ENCODE data around the gene MAST1. TPM values are rescaled to one million over a fixed set of nuclear protein-coding genes. Genes with fewer than 3 reads are reported as not detected.

The MAST1 gene
- total RNA-seq, 4 donors from 2014 or later = not detected

DNA sequence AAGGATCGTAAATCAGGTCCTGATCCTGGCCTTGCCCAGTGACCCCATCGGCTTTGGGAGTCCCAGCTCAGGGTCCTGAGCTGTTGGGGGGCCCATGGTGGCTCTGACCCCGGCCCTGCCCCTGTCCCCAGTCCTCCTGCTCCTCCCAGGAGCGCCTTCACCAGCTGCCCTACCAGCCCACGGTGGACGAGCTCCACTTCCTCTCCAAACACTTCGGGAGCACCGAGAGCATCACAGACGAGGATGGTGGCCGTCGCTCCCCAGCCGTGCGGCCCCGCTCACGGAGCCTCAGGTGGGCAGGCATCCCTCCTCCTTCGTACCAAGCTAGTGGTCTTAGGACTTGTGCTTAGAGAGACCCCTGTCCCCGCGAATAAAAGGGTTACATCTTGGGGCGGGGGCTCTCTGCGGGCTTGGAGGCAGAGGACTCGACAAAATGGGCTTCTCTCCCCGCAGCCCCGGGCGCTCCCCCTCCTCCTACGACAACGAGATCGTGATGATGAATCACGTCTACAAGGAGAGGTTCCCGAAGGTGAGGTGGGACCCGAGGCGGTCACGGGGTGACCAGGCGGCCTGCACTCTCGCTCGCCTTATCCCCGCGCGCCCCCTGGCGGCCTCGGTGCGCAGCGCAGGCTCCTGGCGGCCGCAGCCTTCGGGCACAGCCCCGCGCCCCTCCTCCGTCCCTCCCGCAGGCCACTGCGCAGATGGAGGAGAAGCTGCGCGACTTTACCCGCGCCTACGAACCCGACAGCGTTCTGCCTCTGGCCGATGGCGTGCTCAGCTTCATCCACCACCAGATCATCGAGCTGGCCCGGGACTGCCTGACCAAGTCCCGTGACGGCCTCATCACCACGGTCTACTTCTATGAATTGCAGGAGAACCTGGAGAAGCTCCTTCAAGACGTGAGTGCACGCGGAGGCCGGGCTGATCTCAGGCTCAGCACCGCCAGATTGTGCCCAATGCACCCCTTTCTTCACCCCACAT, 9.1 kb downstream of the MAST1 start:
- Histone ChIP-seq H3K36me3 (no peaks in the 10 kb centered on the region), H3K4me1 (peaks cover 5 to 6% of the 10 kb centered on the region in 2 donors), H3K4me3 (peak overlapping the region in 3 of 4 donors; percentile 23 to 39 (median 24)), H3K9me3 (no peaks in the 10 kb centered on the region), H3K27me3 (peaks cover 19 to 22% (median 19%) of the 10 kb centered on the region in 3 donors), H3K27ac (peak overlapping the region in 1 of 4 donors; percentile 28)
- intact Hi-C loops (cut with DNase I; ENCODE audit: low total_unique reads) = loop anchor here (1.0 to 2.0 kb wide), 3 partner anchors 41 to 87 kb away; partner anchors contain the start of gene RNASEH2A
- in situ Hi-C loops (cut with MboI; ENCODE audit: low sequenced_read_pairs in 4 of 4) = loop anchor here (5.0 to 10.0 kb wide), 3 partner anchors 80 to 90 kb away; no protein-coding TSS in a partner anchor
- ATAC-seq (peak; percentile 90 to 93), DNase-seq (peak; percentile 57 to 78)
- TF ChIP-seq, protein P1, sequence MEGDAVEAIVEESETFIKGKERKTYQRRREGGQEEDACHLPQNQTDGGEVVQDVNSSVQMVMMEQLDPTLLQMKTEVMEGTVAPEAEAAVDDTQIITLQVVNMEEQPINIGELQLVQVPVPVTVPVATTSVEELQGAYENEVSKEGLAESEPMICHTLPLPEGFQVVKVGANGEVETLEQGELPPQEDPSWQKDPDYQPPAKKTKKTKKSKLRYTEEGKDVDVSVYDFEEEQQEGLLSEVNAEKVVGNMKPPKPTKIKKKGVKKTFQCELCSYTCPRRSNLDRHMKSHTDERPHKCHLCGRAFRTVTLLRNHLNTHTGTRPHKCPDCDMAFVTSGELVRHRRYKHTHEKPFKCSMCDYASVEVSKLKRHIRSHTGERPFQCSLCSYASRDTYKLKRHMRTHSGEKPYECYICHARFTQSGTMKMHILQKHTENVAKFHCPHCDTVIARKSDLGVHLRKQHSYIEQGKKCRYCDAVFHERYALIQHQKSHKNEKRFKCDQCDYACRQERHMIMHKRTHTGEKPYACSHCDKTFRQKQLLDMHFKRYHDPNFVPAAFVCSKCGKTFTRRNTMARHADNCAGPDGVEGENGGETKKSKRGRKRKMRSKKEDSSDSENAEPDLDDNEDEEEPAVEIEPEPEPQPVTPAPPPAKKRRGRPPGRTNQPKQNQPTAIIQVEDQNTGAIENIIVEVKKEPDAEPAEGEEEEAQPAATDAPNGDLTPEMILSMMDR (IDR thresholded peaks at IDR 0.05 in 4 of 5, conservative IDR thresholded peaks at IDR 0.05 in 1 of 5) = peak; percentile 95 to 99 (median 98)
- TF ChIP-seq POLR2A (IDR thresholded peaks at IDR 0.05) = no peak

DNA sequence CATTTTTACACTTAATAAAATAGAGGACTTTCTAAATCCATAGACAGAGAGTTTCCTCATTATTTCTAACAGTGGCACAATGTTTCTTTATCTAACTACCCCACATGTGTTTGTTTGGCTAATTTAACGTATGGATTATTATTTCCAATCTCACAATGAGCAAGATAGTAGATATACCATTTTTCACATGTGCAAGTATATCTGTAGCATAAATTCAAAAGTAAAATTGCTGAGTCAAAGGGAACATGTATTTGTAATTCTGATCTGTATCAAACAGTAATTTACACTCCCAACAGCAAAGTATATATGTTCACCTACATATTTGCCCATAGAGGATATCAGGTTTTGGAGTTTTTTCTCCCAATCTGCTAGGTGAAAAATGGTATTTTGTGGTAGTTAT, 18.3 kb downstream of the MAST1 start:
- Histone ChIP-seq H3K36me3 (no peaks in the 10 kb centered on the region), H3K27me3 (no peaks in the 10 kb centered on the region), H3K4me1 (no peaks in the 10 kb centered on the region), H3K4me3 (no peak overlapping the region), H3K9me3 (no peaks in the 10 kb centered on the region), H3K27ac (no peak overlapping the region)
- TF ChIP-seq, protein P1 (IDR thresholded peaks at IDR 0.05 in 4 of 5, conservative IDR thresholded peaks at IDR 0.05 in 1 of 5) = no peak
- TF ChIP-seq POLR2A (IDR thresholded peaks at IDR 0.05) = no peak
- DNase-seq (no peak), ATAC-seq (no peak)
- intact Hi-C loops (cut with DNase I; ENCODE audit: low total_unique reads) = no loop called here
- in situ Hi-C loops (cut with MboI; ENCODE audit: low sequenced_read_pairs in 4 of 4) = no loop called here

DNA sequence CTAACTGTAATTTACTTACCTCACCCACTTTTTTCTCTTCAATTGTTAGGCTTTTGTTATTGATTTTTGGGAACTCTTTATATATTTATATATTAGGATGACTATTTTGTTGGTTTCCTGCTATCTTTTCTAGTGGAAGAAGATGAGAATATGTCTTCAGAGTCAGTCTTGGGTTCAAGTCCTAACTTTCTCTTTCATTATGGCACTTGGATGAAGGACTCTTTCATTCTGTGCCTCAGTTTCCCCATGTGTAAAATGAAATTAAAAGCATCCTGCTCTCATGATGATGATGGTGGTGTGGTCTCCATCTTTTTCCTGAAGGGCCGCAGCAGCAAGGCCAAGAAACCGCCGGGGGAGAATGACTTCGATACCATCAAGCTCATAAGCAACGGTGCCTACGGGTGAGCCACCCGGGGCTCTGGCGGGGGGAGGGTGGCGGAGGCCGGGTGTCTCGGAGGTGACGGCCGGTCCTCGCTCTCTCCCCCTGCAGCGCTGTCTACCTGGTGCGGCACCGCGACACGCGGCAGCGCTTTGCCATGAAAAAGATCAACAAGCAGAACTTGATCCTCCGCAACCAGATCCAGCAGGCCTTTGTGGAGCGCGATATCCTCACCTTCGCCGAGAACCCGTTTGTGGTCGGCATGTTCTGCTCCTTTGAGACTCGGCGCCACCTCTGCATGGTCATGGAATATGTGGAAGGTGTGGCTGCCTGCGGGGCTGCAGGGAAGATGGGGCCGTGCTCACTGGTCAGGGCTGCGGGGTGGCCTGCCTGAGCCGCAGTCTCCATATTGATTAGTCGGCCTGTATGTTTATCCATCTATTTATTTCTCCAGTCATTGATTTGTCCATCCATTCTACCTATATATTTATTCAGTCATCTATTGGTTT, 20.0 kb downstream of the MAST1 start:
- Histone ChIP-seq H3K4me3 (no peak overlapping the region), H3K4me1 (no peaks in the 10 kb centered on the region), H3K9me3 (no peaks in the 10 kb centered on the region), H3K36me3 (no peaks in the 10 kb centered on the region), H3K27ac (no peak overlapping the region), H3K27me3 (peaks cover 0 to 2% (median 0%) of the 10 kb centered on the region in 3 donors)
- in situ Hi-C loops (cut with MboI; ENCODE audit: low sequenced_read_pairs in 4 of 4) (no loop called here), intact Hi-C loops (cut with DNase I; ENCODE audit: low total_unique reads) (no loop called here)
- TF ChIP-seq POLR2A (IDR thresholded peaks at IDR 0.05) = no peak
- TF ChIP-seq, protein P1 (IDR thresholded peaks at IDR 0.05 in 4 of 5, conservative IDR thresholded peaks at IDR 0.05 in 1 of 5) = no peak
- no peak for ATAC-seq
- no peak for DNase-seq

DNA sequence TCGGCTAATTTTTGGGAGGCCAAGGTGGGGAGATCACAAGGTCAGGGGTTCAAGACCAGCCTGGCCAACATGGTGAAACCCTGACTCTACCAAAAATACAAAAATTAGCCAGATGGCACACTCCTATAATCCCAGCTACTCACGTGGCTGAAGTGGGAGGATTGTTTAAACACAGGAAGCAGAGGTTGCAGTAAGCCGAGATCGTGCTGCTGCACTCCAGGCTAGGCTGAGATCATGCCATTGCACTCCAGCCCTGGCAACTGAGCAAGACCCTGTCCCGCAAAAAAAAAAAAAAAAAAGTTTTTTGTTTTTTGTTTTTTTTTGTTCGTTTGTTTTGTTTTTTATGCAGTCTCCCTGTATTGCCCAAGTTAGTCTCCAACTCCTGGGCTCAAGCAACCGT, 21.2 kb downstream of the MAST1 start:
- ATAC-seq (no peak), DNase-seq (no peak)
- no peaks in the 10 kb centered on the region for H3K4me1 ChIP-seq
- H3K9me3 ChIP-seq = no peaks in the 10 kb centered on the region
- no peak overlapping the region for H3K27ac ChIP-seq
- TF ChIP-seq POLR2A (IDR thresholded peaks at IDR 0.05) = no peak
- TF ChIP-seq, protein P1 (IDR thresholded peaks at IDR 0.05 in 4 of 5, conservative IDR thresholded peaks at IDR 0.05 in 1 of 5) = no peak
- peaks cover 0 to 2% (median 0%) of the 10 kb centered on the region in 3 donors for H3K27me3 ChIP-seq
- in situ Hi-C loops (cut with MboI; ENCODE audit: low sequenced_read_pairs in 4 of 4) (no loop called here), intact Hi-C loops (cut with DNase I; ENCODE audit: low total_unique reads) (no loop called here)
- H3K4me3 ChIP-seq = no peak overlapping the region
- H3K36me3 ChIP-seq = no peaks in the 10 kb centered on the region
